Renal cortex interstitium (tissue), 15 donors: ENCODE data around the gene ZNF90. TPM values are rescaled to one million over a fixed set of nuclear protein-coding genes. Genes with fewer than 3 reads are reported as not detected.
"Not testable (repeated sequence)": the region's sequence is repeated elsewhere in the genome, so short reads cannot be mapped to it uniquely, and the experiment has no call there.

Experiments
- DNase-seq, 11 donors: peaks; one replicate each; pipeline ENCODE4 v3.0.0-alpha.2; 2013; ENCODE audit warnings: low read depth in 9 of 11, low spot score in 4 of 11; ENCODE audit errors: extremely low read depth in 1 of 11
- long read RNA-seq, 16 experiments: transcript quantifications; one replicate each; lab custom pipeline, GENCODE V29; 2026
- polyA plus RNA-seq, 3 donors: library from polyadenylated mRNA; unstranded; fragments of 120-200 nt; gene quantifications; one replicate each; pipeline ENCODE4 v1.2.1, GENCODE V29; 2013; ENCODE audit not compliant: insufficient read length in 3 of 3

The ZNF90 gene
- 10 to 100 TPM; 12.1 to 16.6 (median 15.6) TPM for polyA plus RNA-seq
- long read RNA-seq, donor 1, partial matches to known transcripts = 5 of 6 reads
- long read RNA-seq, donor 1, other reads (novel, unspliced or antisense) = 0 of 6 reads
- long read RNA-seq, donor 2 = 0 reads
- long read RNA-seq, donor 3, partial matches to known transcripts = 14 of 16 reads
- long read RNA-seq, donor 3, other reads (novel, unspliced or antisense) = 0 of 16 reads
- long read RNA-seq, donor 4, partial matches to known transcripts = 18 of 18 reads
- long read RNA-seq, donor 4, other reads (novel, unspliced or antisense) = 0 of 18 reads
- long read RNA-seq, donor 5, partial matches to known transcripts = 19 of 27 reads
- long read RNA-seq, donor 5, other reads (novel, unspliced or antisense) = 6 of 27 reads
- long read RNA-seq, donor 6, partial matches to known transcripts = 15 of 17 reads
- long read RNA-seq, donor 6, other reads (novel, unspliced or antisense) = 0 of 17 reads
- long read RNA-seq, donor 7, partial matches to known transcripts = 6 of 6 reads
- long read RNA-seq, donor 7, other reads (novel, unspliced or antisense) = 0 of 6 reads
- long read RNA-seq, donor 8, partial matches to known transcripts = 27 of 27 reads
- long read RNA-seq, donor 8, other reads (novel, unspliced or antisense) = 0 of 27 reads
- long read RNA-seq, donor 9, partial matches to known transcripts = 5 of 5 reads
- long read RNA-seq, donor 9, other reads (novel, unspliced or antisense) = 0 of 5 reads
- long read RNA-seq, donor 10, partial matches to known transcripts = 5 of 6 reads
- long read RNA-seq, donor 10, other reads (novel, unspliced or antisense) = 0 of 6 reads
- long read RNA-seq, donor 11 = 0 reads
- long read RNA-seq, donor 12, partial matches to known transcripts = 0 of 1 reads
- long read RNA-seq, donor 12, other reads (novel, unspliced or antisense) = 0 of 1 reads
- long read RNA-seq, donor 13, partial matches to known transcripts = 0 of 1 reads
- long read RNA-seq, donor 13, other reads (novel, unspliced or antisense) = 0 of 1 reads
- long read RNA-seq, donor 14, partial matches to known transcripts = 7 of 7 reads
- long read RNA-seq, donor 14, other reads (novel, unspliced or antisense) = 0 of 7 reads
- long read RNA-seq, donor 15 = 0 reads
- long read RNA-seq, donor 16, partial matches to known transcripts = 27 of 34 reads
- long read RNA-seq, donor 16, other reads (novel, unspliced or antisense) = 0 of 34 reads

DNA sequence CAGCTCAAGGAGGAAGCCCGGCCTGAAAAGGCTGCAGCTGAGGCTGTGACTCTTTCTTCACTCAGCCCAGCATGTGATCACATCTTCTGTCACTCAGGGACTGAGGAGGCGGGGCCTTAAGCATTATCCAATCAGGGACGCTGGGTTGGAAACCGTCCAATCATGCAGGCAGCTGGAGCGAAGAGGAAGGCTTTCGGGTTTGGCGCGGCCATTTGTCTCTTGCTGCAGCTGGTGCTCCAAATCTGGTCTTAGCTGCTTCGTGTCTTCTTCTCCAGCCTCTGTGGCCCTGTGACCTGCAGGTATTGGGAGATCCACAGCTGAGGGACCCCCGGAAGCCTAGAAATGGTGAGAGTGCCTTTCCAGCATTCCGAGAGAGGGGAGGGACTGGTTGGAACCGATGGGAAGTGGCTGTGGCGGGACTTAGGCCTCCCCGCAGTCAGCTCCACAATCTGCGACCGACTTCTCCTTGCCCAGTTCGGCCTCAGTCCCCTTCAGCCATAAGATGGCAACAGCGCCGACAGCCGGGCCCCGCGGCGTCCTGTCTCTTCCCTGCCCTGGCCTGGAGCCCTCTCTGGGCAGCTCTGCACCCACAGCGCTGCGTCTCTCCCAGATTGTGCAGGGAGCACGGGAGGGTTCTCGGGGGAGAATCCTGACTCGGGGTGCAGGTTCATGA, at the start of gene ZNF90:
Gene ZNF90 (plus strand): TSS at position 210 of the 673 bp plus-strand sequence. CDS start 133 bp downstream, at position 343.
- DNase-seq = peak; percentile 91 to 98 (median 97)

GRCh38 chr19:20028611-20029010, 49.2 kb upstream of the ZNF90 start:
- no peak for DNase-seq

- no peak for DNase-seq
These were observed 41.9 kb upstream of the ZNF90 start for GRCh38 chr19:20035935-20036334.

- peak in 1 of 11 donors; percentile 31 for DNase-seq
These were observed 39.2 kb upstream of the ZNF90 start for GRCh38 chr19:20038358-20039202.

- DNase-seq = peak; percentile 88 to 99 (median 96)
These were observed 38.5 kb upstream of the ZNF90 start, which contains the start of gene ZNF682 for GRCh38 chr19:20039203-20039723. TSS of gene ZNF682 (minus strand) at chr19:20039505. CDS start at chr19:20039345, 160 bp downstream.

DNA sequence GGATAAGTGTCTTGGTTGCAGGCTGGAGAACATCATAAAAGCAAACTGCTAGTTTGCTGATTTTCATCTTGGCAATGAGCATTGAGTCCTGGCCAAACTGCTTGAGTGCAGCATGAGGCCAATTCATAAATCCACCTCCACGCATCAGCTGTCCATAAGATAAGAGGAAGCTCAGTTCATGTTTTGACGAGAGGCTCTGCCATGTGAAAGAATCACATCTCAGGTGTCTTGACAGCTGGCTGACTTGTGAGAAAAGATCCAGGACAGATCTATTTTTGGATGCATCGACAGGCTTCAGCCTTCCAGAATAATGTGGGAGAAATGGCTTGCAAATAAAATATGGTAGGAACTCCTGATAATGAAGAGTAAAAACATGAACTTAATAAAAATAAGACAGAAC, 33.1 kb upstream of the ZNF90 start:
- DNase-seq = no peak

DNA sequence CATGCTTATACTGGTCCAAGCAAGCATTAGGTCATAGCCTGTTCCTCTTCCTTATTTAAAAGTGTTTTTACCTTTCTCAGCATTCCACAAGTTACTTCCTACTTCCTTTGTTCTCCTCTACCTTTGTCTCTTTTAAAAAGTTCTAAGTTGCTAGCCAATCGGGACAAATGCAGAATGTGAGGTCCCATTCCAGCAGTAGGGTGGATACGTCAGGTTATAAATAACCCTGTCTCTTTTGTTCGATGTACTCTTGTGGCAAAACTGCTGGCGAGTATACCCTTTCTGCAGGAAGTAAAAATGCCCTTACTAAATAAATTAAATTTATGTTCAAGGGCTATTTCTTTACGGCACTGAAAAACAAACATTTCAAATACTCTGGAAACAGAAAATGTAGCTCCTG, 32.1 kb upstream of the ZNF90 start:
- DNase-seq = not testable (repeated sequence)

DNA sequence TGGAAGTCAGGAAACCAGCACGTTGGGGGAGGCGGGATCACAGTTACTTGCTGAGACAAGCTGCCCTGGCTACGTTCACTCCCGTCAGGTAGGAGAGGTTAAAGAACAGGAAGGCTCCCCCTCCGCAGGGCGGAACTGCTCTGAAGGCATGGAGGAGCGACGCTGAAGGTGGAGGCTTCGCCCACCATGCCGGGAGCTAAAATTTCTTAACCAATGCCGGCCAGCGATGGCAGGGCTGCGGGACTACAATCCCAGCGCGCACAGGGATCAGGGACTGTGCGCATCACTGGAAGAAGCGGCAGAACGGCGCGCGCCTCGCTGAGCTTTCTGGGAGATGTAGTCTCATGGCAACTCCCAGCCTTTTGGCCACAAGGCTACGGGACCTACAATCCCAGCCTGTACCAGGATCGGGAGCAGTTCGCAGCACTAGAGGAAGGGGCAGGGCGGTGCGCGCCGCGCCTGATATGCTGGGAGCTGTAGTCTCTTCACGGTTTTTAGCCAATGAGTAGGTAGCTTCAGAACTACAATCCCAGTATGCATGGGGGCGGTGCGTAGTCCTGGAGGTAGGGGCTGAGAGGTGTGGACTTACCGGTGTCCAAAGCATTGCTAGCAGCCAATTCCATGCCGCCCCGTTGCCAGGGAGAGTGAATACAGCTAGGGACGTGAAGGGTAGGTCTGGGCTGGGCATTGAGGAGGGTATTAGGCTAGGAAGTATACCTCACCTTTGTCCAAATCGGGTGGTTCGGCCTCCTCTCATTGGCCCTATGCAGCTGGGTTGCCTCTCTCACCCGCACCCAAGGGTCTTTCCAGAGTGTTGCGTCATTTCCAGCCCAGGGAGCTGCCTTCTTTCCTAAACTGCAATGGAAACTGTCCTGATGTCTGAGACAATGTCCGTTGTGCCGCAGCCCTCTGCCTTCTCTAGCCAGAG, 25.7 kb upstream of the ZNF90 start:
- DNase-seq = peak; percentile 89 to 98 (median 95)

DNA sequence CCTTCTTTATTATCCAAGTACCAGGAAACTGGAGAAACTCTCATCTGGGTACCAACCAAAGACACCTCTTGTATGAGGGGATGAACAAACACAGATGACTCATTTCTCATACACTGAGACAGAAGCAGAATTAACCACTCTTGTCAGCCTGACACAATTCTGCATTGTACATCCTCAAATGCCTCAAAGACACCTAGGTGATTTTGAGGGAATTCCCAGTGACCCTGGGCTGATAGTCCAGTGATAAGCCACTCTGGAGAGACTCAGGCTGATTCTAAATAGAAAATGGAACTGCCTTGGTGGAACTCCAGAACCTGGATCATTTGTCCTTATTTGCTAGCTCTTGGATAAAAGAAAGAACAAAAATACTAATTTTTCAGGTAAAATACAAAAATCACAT, 19.1 kb upstream of the ZNF90 start:
- DNase-seq = not testable (repeated sequence)

GRCh38 chr19:20060282-20060681, 17.5 kb upstream of the ZNF90 start:
- no peak for DNase-seq

DNA sequence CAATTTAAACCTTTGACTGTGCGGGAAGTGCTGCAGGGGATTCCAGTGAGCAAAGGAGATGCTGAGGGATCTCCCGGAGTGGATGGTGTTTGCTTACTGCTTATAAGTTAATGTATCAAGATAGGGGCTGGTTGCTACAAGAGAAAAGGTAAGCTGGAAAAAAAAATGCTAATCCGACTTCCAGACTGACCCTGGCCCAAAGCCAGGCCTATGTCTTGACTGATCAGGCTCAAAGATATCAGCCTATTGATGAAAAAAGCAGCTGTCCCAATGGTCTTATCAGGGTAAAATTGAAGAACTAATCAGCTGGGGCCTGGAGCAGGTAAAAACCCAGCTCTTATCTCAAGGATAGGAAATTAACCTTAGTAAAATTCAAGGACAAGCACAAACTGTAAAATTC, 10.9 kb upstream of the ZNF90 start:
- DNase-seq = no peak

DNA sequence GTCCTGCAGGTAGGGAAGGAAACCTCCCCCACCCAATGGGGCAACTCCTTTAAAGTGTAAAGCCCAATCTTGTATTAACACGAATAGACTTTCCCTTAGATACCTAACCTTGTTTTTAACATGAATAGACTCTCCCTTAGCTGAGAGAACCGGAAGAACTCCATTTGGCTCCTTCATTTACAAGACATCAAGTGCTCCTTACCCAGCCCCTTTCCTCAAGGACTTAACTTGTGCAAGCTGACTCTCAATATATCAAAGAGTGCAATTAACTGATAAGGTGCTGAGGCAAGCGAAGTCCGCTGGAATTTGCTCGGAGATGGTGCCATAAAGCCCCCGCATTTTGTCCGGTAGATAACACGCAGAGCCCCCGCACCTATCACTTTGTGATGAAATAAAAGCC, 9.9 kb upstream of the ZNF90 start:
- no peak for DNase-seq

- DNase-seq = not testable (repeated sequence)
These were observed 9.2 kb upstream of the ZNF90 start for GRCh38 chr19:20068559-20068958.

DNA sequence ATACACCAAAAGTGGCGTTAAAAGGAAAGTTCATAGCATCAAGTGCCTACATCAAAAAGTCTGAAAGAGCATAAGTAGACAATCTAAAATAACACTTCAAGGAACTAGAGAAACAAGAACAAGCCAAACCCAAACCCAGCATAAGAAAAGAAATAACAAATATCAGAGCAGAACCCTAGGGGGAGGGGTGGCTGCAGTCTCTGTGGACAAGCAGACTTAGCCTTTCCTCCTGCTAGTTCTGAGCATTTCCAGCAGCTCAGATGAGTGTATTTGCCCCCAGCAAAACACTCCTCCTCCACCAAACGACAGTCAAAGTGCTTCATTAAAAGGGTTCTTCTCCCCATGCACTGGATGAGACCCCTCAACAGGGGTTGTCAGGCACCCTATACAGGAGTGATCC, 7.1 kb upstream of the ZNF90 start:
- no peak for DNase-seq

DNA sequence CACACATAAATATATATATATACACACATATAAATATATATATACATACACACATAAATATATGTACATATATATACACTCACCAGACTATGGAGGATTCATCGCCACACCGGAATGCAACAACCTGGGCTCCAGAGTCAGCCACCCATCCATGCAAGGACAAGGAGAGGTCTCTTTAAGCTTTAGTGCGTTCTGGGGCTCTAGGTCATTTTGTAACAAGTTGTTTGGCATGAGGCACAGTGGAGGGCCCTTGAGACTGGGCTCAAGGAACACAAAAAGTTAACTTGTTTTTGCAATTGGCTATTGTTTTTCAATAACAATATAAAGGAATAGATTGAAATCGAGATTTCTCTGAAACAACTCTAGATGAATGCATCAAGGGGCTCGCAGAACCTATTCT, 4.9 kb upstream of the ZNF90 start:
- DNase-seq = no peak

- peak in 7 of 11 donors; percentile 9 to 28 (median 20) for DNase-seq
These were observed 806 bp downstream of the ZNF90 start for GRCh38 chr19:20078581-20079031.
